Fibroblast of the conjunctiva (primary cell): ENCODE results near the gene ACYP1.

Experiments
- DNase-seq: peaks from one replicate; pipeline ENCODE4 v3.0.0-alpha.2; 2010; ENCODE audit warnings: low read depth

ACYP1 gene

GRCh38 chr14:75040959-75041358 lies 22.9 kb downstream of the ACYP1 start:
- DNase-seq, result no peak

- DNase-seq, result no peak
These were observed 23.3 kb downstream of the ACYP1 start for GRCh38 chr14:75040507-75040906.

GRCh38 chr14:75032939-75033338 lies 30.9 kb downstream of the ACYP1 start:
- DNase-seq, result no peak

- no peak for DNase-seq
These were observed 33.7 kb downstream of the ACYP1 start for GRCh38 chr14:75030147-75030546.

- DNase-seq, result no peak
These were observed 37.9 kb downstream of the ACYP1 start for GRCh38 chr14:75025876-75026275.

GRCh38 chr14:75025082-75025481 lies 38.7 kb downstream of the ACYP1 start:
- DNase-seq, result no peak

GRCh38 chr14:75023108-75023507 lies 40.7 kb downstream of the ACYP1 start:
- no peak for DNase-seq

GRCh38 chr14:75022655-75023054 lies 41.2 kb downstream of the ACYP1 start:
- DNase-seq, result no peak

GRCh38 chr14:75018694-75019093 lies 45.1 kb downstream of the ACYP1 start:
- DNase-seq, result no peak

- DNase-seq, result no peak
These were observed 47.0 kb downstream of the ACYP1 start for GRCh38 chr14:75016815-75017214.

GRCh38 chr14:75015496-75015895 lies 48.3 kb downstream of the ACYP1 start:
- no peak for DNase-seq

GRCh38 chr14:75013290-75013689 lies 50.5 kb downstream of the ACYP1 start:
- no peak for DNase-seq

- no peak for DNase-seq
These were observed 52.3 kb downstream of the ACYP1 start for GRCh38 chr14:75011356-75011994.

- no peak for DNase-seq
These were observed 53.2 kb downstream of the ACYP1 start for GRCh38 chr14:75010472-75011093.

GRCh38 chr14:75009176-75009575 lies 54.6 kb downstream of the ACYP1 start:
- no peak for DNase-seq

- no peak for DNase-seq
These were observed 58.5 kb downstream of the ACYP1 start for GRCh38 chr14:75005357-75005756.

GRCh38 chr14:75003250-75004027 lies 60.4 kb downstream of the ACYP1 start:
- DNase-seq, result no peak
